ENCODE data around the gene L2HGDH. TPM values are rescaled to one million over a fixed set of nuclear protein-coding genes. Genes with fewer than 3 reads are reported as not detected.

Gene L2HGDH
- total RNA-seq, 1 donor = 3.6 TPM

- Histone ChIP-seq H3K79me2 (ENCODE audit: insufficient read depth, low read length) (no peaks in the 10 kb centered on the region), H2AFZ (ENCODE audit: low read length) (no peak overlapping the region), H3K27me3 (ENCODE audit: insufficient read depth, low read length) (no peaks in the 10 kb centered on the region), H3K4me1 (ENCODE audit: insufficient read depth, low read length) (peaks cover 10% of the 10 kb centered on the region), H4K20me1 (ENCODE audit: insufficient read depth, low read length) (no peaks in the 10 kb centered on the region), H3K4me3 (ENCODE audit: insufficient read depth, low read length) (no peak overlapping the region), H3K36me3 (ENCODE audit: insufficient read depth, low read length) (peaks cover 3% of the 10 kb centered on the region), H3K9me3 (ENCODE audit: low read depth, low read length) (no peaks in the 10 kb centered on the region), H3K27ac (ENCODE audit: low read depth, low read length) (no peak overlapping the region), H3K4me2 (ENCODE audit: insufficient read depth, low read length) (no peak overlapping the region)
- no peak for TF ChIP-seq CTCF (IDR thresholded peaks at IDR 0.05; ENCODE audit: extremely low read depth, low read depth, low read length)
- no peak for DNase-seq (ENCODE audit: insufficient read length, low spot score, missing footprints)
Measured at GRCh38 chr14:50354527-50354926, 42.5 kb upstream of the L2HGDH start.

- no peak overlapping the region for H3K4me3 ChIP-seq (ENCODE audit: insufficient read depth, low read length)
- H3K9me3 ChIP-seq (ENCODE audit: low read depth, low read length) = no peaks in the 10 kb centered on the region
- H3K36me3 ChIP-seq (ENCODE audit: insufficient read depth, low read length) = peaks cover 3% of the 10 kb centered on the region
- H4K20me1 ChIP-seq (ENCODE audit: insufficient read depth, low read length) = no peaks in the 10 kb centered on the region
- no peaks in the 10 kb centered on the region for H3K79me2 ChIP-seq (ENCODE audit: insufficient read depth, low read length)
- H3K4me1 ChIP-seq (ENCODE audit: insufficient read depth, low read length) = peaks cover 11% of the 10 kb centered on the region
- no peak for DNase-seq (ENCODE audit: insufficient read length, low spot score, missing footprints)
- H3K4me2 ChIP-seq (ENCODE audit: insufficient read depth, low read length) = peak overlapping the region; percentile 28
- TF ChIP-seq CTCF (IDR thresholded peaks at IDR 0.05; ENCODE audit: extremely low read depth, low read depth, low read length) = no peak
- peak overlapping the region; percentile 18 for H3K27ac ChIP-seq (ENCODE audit: low read depth, low read length)
- H2AFZ ChIP-seq (ENCODE audit: low read length) = no peak overlapping the region
- H3K27me3 ChIP-seq (ENCODE audit: insufficient read depth, low read length) = no peaks in the 10 kb centered on the region
Measured at GRCh38 chr14:50353126-50353525, 41.1 kb upstream of the L2HGDH start.

GRCh38 chr14:50352584-50352983, 40.6 kb upstream of the L2HGDH start:
- TF ChIP-seq CTCF (IDR thresholded peaks at IDR 0.05; ENCODE audit: extremely low read depth, low read depth, low read length) = no peak
- Histone ChIP-seq H3K36me3 (ENCODE audit: insufficient read depth, low read length) (peaks cover 1% of the 10 kb centered on the region), H2AFZ (ENCODE audit: low read length) (no peak overlapping the region), H3K4me2 (ENCODE audit: insufficient read depth, low read length) (peak overlapping the region; percentile 28), H3K79me2 (ENCODE audit: insufficient read depth, low read length) (no peaks in the 10 kb centered on the region), H3K27ac (ENCODE audit: low read depth, low read length) (peak overlapping the region; percentile 18), H3K4me3 (ENCODE audit: insufficient read depth, low read length) (no peak overlapping the region), H3K27me3 (ENCODE audit: insufficient read depth, low read length) (no peaks in the 10 kb centered on the region), H3K4me1 (ENCODE audit: insufficient read depth, low read length) (peaks cover 16% of the 10 kb centered on the region), H3K9me3 (ENCODE audit: low read depth, low read length) (no peaks in the 10 kb centered on the region), H4K20me1 (ENCODE audit: insufficient read depth, low read length) (no peaks in the 10 kb centered on the region)
- DNase-seq (ENCODE audit: insufficient read length, low spot score, missing footprints) = no peak

- no peak overlapping the region for H2AFZ ChIP-seq (ENCODE audit: low read length)
- H3K4me2 ChIP-seq (ENCODE audit: insufficient read depth, low read length) = no peak overlapping the region
- H3K27me3 ChIP-seq (ENCODE audit: insufficient read depth, low read length) = no peaks in the 10 kb centered on the region
- H3K79me2 ChIP-seq (ENCODE audit: insufficient read depth, low read length) = no peaks in the 10 kb centered on the region
- no peak overlapping the region for H3K27ac ChIP-seq (ENCODE audit: low read depth, low read length)
- H3K4me1 ChIP-seq (ENCODE audit: insufficient read depth, low read length) = peaks cover 22% of the 10 kb centered on the region
- H4K20me1 ChIP-seq (ENCODE audit: insufficient read depth, low read length) = no peaks in the 10 kb centered on the region
- no peaks in the 10 kb centered on the region for H3K9me3 ChIP-seq (ENCODE audit: low read depth, low read length)
- DNase-seq (ENCODE audit: insufficient read length, low spot score, missing footprints) = no peak
- no peak for TF ChIP-seq CTCF (IDR thresholded peaks at IDR 0.05; ENCODE audit: extremely low read depth, low read depth, low read length)
- no peaks in the 10 kb centered on the region for H3K36me3 ChIP-seq (ENCODE audit: insufficient read depth, low read length)
- no peak overlapping the region for H3K4me3 ChIP-seq (ENCODE audit: insufficient read depth, low read length)
Measured at GRCh38 chr14:50350975-50351374, 38.9 kb upstream of the L2HGDH start.
